GM18861 (cell line): ENCODE data around the gene BPTF.
"Not testable (repeated sequence)": the region's sequence is repeated elsewhere in the genome, so short reads cannot be mapped to it uniquely, and the experiment has no call there.

Experiments
- ATAC-seq: cut with Tn5 transposase; IDR thresholded peaks from one replicate; pipeline ENCODE4 v1.9.1; 2021; ENCODE audit not compliant: unreplicated experiment

BPTF gene

DNA sequence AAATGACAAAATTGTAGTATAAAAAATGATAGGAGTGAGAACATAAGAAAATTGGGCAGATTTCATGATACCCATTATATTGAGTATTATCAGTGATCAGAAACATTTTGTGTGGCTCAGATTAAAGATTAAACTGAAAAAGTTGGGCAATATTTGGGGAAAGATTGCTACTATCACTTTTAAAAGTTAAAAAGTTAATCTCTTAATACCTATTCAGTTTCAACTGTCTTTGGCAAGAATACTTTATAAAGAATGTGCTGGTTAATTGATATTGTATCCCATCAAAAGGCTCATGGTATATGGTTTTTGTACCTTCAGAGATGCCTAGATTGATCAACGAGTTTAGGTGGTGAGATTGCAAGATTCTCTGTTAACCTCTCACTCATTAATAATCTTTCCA, 55.8 kb downstream of the BPTF start:
- no peak for ATAC-seq

DNA sequence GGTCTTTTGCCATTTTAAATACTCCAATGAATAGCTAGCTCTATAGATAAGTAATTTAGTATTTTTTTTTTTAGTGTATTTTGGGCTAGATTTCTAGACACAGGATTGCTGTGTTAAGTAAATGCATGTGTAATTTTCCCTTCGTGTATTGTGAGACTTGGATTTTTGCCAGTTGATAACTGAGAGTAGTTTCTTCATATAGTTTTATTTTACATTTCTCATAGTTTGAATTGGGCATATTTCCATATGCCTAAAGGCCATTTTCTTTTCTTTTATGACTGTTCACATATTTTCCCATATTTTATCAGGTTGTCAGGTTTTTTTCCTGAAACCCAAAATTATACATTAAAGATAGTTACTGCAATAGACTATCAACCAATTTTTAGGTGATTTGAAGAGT, 59.4 kb downstream of the BPTF start:
- ATAC-seq: no peak

DNA sequence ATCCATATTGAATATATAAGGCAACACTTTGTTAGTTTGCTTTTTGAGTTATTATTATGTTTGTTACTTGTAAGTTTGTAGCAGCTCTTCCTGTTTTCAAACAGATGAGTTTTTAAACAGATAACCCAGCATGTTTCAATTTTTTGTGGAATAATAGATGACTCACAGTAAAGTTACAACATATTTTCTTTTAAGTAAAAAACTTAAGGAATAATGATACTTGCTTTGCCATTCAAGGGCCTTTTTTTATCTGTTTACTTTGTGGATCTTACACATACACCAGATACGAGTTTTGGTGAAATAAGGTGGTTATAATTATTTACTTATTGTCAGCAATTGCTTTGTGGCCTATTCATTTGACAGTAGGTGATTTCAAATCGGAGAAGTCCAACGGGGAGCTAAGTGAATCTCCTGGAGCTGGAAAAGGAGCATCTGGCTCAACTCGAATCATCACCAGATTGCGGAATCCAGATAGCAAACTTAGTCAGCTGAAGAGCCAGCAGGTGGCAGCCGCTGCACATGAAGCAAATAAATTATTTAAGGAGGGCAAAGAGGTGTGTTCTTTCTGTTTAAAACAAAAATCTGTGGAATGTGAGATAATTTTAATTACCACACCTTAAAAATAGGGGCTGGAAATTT, 66.3 kb downstream of the BPTF start:
- no peak for ATAC-seq

GRCh38 chr17:67902511-67903231, 77.4 kb downstream of the BPTF start:
- no peak for ATAC-seq

DNA sequence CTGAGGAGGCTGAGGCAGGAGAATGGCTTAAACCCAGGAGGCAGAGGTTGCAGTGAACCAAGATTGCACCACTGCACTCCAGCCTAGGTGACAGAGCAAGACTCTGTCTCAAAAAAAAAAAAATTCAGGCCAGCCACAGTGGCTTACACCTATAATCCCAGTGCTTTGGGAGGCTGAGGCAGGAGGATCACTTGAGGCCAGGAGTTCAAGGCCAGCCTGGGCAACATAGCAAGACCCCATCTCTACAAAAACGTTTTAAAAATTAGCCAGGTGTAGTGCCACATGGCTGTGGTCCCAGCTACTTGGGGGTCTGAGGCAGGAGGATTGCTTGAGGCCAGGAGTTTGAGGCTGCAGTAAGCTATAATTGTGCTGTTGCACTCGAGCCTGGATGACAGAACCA, 80.0 kb downstream of the BPTF start:
- ATAC-seq: not testable (repeated sequence)

GRCh38 chr17:67910117-67910803, 85.0 kb downstream of the BPTF start:
- not testable (repeated sequence) for ATAC-seq

GRCh38 chr17:67911059-67911782, 85.9 kb downstream of the BPTF start:
- no peak for ATAC-seq

- no peak for ATAC-seq
Observed at GRCh38 chr17:67912088-67912487, 86.8 kb downstream of the BPTF start.

GRCh38 chr17:67912656-67913055, 87.4 kb downstream of the BPTF start:
- ATAC-seq: no peak

GRCh38 chr17:67920212-67920611, 94.9 kb downstream of the BPTF start:
- no peak for ATAC-seq

DNA sequence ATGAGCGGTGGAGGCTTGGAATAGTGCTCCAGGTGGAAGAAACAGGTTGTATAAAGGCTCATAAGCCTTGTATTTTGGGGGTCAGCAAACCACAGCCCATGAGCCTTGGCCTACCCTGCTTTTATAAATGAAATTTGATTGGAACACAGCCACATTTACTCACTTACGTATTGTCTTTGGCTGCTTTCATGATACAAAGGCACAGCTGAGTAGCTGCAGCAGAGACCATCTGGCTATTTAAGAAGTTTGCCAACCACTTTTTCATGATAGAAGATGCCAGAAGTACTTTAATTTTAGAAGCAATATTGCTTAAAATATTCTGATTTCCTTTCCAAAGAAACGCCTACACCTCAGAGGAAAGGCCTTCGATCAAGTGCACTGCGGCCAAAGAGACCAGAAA, 97.2 kb downstream of the BPTF start:
- no peak for ATAC-seq

DNA sequence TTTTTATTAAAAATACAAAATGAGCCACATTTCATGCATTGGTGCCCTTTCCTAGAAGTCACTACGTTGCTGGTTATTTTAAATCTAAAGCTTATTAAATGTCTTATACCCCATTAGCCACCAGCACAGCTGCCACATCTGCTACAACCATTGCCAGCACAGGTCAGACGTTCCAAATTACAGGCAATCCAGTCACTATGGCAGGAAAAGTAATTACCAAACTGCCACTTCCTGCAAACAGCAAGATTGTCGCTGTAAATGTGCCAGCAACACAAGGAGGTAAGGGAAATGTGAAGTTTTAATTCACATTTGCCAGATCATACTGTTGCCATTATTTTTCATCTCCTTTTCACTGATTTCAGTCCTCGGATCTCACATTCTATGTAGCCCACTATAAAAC, 103.5 kb downstream of the BPTF start:
- not testable (repeated sequence) for ATAC-seq

GRCh38 chr17:67931227-67931626, 105.9 kb downstream of the BPTF start:
- no peak for ATAC-seq

- ATAC-seq: no peak
Observed at GRCh38 chr17:67942810-67943209, 117.5 kb downstream of the BPTF start.

DNA sequence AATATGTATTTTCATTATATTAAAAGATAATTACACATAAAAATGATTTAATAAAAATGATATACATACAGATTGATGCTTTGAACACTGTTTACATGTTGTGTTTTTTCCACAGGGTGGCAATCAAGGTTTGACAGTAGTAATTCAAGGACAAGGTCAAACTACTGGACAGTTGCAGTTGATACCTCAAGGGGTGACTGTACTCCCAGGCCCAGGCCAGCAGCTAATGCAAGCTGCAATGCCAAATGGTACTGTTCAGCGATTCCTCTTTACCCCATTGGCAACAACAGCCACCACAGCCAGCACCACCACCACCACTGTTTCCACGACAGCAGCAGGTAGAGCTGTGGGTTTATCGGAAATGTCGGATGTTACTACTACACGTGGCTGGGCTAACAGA, 118.7 kb downstream of the BPTF start:
- no peak for ATAC-seq

DNA sequence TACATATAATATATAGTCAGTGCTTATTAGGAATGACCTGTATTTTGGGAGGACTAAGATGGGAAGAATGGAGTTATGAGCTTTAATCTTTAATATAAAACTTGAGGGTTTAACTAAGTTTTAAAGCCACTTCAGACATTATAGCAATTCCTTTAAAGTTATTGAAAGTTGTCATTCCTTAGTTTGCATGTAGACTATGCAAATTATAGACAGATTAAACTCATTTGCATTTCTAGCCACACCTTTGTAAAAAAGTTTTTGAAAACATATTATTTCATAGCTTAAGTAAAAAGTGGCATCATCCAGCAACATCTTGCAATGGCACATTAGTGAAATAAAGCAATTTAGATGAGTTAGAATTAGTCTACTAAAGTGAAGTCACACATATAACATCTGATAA, 121.2 kb downstream of the BPTF start:
- no peak for ATAC-seq

DNA sequence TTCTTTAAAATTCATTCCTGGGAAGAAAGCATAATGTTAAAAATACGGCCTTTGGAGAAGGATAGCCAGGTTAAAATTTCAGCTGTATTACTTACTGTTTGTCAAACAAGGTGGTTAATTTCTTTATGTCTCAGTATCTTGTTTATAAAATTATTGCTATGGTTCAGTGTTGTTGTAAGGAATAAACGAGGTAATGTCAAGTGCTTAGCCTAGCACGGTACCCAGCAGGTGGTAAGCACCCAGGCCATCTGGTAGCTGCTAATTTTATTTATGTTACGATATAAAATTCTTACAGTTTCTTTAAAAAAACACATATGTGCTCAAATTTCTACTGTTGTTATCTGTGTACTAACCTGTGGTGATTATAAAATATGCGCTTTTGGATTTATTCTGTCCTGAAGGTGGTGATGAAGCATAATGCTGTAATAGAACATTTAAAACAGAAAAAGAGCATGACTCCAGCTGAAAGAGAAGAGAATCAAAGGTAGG, 122.1 kb downstream of the BPTF start:
- no peak for ATAC-seq

- ATAC-seq: no peak
Observed at GRCh38 chr17:67950945-67951344, 125.6 kb downstream of the BPTF start.

DNA sequence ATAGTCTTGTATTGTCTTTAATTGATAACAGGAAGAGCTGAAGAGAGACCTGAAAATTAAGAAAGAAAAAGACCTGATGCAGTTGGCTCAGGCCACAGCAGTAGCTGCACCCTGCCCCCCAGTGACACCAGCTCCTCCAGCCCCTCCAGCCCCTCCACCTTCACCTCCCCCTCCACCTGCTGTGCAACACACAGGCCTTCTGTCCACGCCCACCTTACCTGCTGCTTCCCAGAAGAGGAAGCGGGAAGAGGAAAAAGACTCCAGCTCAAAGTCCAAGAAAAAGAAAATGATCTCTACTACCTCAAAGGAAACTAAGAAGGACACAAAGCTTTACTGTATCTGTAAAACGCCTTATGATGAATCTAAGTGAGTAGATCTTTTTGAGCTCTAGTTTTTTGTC, 134.2 kb downstream of the BPTF start:
- no peak for ATAC-seq

DNA sequence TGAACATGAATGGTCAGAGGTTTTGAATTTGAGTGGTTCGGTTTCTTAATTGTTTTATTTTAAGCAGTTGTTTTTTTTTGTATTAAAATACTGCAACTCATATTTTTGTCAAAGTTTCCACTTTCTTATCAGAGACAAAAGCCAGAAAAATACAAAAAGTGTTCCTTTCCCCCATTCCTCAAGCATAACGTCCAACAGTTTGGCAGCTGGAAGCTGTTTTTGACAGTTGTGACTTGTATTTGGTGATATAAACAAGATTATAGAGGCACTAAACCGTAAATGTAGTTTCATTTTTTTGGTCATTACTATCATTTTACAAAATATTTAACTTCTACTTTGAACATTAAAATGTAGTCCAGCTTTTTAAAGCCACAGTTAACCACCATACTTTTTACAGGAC, 135.0 kb downstream of the BPTF start:
- ATAC-seq: not testable (repeated sequence)

DNA sequence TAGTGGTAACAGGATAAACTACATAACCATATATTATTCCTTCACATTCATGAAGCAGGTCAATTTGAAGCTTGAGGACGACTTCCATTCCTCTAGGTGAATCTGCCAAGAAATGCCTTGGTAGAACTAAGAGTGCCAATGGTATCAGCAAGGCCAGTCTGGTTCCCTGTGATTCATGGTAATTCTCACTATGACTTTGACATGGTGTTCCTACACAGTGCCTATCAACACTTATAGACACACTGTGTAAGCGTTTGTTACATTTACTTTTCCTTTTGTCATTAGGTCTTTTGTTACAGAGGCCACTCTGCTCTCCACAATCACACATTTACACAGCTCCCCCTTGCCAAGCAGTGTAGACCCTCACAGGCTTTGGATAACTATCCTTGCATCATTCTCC, 136.9 kb downstream of the BPTF start:
- not testable (repeated sequence) for ATAC-seq
